ENCODE results near the gene GLIS2.

GLIS2 gene

DNA sequence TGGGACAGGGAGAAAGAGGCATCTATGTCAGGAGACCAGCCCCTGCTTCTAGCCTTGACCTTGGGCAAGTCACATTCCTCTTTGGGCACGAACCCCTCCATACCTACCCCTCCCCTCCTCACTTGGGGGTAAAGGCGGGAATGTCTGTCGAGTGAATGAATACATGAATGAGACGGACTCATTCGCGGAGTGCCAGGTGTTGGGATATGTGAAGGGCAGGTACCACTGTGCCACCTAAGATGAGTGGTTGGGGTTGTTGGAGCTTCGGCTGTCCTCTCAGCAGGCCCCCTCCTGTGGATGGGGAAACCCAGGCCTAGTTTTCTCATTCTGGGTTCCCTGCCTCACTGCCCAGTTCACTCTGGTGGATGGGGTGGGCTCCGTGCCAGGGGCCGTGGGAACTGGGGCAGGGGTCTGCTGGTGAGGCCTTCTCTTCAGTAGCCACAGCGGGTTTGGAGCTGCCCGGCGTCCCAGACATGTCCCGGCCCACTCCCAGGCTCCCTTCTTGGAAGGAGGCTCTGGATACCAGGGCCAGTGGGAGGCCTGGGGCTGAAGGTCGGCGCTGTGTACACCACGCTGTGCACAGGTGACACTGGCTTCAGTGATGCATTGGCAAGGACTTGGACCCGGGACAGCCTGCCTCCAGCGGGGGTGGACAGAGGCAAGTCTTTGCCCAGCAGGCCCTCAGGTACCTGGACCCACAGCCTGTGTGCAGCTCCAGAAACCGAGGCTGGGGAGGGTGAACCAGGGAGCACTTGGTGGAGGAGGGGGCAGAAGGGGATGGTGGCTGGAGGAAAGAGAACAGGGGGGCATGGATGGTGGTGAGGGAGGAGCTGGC lies 5.6 kb downstream of the GLIS2 start:
- no peak for TF ChIP-seq ZFX (IDR thresholded peaks at IDR 0.05; ENCODE audit: borderline replicate concordance)
- TF ChIP-seq CTCF (IDR thresholded peaks at IDR 0.05): no peak
- H3K27ac ChIP-seq: no peak overlapping the region

DNA sequence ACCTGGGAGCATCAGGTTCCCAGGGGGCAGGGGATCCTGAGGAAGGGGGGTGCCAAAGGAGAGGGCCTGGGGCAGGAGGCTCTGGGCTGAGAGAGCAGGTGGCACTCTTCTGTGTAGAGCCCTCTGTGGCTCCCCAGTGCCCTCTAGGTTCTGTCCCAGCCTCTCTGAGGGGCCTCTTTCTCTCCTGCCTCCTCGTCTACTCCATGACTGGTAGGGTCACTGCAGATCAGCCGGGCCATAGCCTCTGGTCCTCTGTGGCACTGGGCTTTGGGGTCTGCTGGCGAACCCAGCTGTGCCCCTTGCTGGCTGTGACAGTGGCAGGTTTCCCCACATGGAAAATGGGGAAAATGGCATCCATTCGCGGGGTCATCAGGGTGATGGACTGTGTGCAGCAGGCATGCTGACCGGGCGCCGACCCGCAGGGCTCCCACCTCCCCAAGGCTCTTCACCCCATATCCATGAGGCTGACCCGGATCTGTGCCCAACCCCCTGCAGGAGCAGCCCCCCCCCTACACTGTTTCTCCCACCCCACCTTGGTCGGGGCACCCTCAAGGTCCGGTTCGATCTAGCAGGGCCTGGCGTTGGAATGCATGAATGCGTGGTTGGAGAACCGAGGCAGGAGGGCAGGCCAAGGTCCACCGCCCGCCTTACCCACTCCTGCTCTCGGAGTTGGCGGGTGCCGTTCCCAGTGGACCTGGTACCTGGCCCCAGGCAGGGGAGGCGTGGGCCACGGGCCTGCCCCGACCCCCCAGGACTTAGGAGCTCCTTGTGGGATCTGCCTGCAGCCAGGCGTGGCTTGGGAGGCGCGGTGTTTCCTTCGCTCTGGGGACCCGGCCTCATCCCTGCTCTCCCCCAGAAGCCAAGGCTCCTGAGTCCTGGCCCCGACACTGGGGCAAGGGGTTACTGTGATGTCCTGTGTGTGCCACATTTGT lies 6.5 kb downstream of the GLIS2 start:
- no peak overlapping the region for H3K27ac ChIP-seq

GRCh38 chr16:4323071-4323844 lies 7.4 kb downstream of the GLIS2 start:
- no peak overlapping the region for H3K27ac ChIP-seq
- TF ChIP-seq CTCF (IDR thresholded peaks at IDR 0.05) (no peak), ZFX (IDR thresholded peaks at IDR 0.05; ENCODE audit: borderline replicate concordance) (no peak)

More for the DNA sequence above, 6.5 kb downstream of the GLIS2 start:
- TF ChIP-seq ZFX (IDR thresholded peaks at IDR 0.05; ENCODE audit: borderline replicate concordance) (no peak), CTCF (IDR thresholded peaks at IDR 0.05) (no peak)

GRCh38 chr16:4323845-4324488 lies 8.1 kb downstream of the GLIS2 start:
- H3K27ac ChIP-seq: no peak overlapping the region
- TF ChIP-seq ZFX (IDR thresholded peaks at IDR 0.05; ENCODE audit: borderline replicate concordance) (no peak), CTCF (IDR thresholded peaks at IDR 0.05) (no peak)

DNA sequence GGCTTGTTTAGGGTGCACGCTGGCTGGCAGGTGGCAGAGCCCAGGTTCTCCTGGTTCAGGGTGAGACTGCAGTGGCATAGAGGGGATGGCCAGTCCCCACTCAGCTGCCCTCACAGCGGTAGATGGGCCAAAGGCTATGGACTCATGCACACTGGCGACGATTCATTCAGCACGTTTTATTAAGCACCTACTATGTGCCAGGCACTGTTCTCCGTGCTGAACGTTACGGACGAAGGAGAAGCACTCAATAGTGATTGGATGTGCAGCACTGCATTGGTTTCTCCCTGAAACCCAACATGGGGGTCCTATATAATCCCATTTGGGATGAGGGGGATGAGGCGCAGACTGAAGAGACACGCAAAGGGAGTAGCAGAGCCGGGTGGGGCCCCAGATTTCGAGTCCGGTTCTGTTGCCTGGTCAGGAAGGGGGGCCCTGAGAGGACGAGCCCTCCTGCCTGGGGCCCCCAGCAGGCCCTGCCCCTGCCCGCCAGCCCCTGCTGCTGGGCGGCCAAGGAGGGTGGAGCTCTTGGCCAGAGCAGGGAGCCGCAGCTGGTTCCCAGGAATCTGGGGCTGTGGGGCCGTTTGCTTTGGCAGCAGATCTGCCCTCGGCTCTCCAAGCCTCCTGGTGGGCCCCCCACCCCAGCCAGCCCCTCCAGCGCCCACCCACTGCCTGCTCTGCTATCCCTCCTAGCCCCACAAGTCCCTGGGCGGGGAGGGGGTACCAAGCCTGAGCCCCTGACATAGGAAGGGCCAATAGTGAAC lies 8.8 kb downstream of the GLIS2 start:
- TF ChIP-seq CTCF (IDR thresholded peaks at IDR 0.05) (no peak), ZFX (IDR thresholded peaks at IDR 0.05; ENCODE audit: borderline replicate concordance) (no peak)
- no peak overlapping the region for H3K27ac ChIP-seq

DNA sequence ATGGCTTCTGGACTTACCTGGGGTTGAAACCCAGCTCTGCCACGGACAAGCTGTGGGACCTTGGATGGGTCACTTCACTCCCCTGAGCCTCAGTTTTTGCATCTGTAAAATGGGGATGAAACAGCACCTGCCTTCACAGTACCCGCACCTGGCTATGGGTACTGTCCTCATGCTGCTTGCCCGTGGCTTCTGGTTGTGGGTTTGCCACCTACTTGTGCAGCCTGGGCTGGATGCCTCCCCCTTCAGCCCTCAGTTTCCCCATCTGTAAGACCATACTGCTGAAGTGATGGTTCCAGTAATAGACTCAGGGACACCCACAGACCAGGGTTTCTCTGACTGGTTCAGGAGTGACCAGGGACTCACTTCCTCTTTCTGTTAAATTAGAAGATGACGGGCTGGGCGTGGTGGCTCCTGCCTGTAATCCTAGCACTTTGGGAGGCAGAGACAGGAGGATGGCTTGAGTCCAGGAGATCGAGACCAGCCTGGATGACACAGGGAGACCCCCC lies 9.4 kb downstream of the GLIS2 start:
- TF ChIP-seq CTCF (IDR thresholded peaks at IDR 0.05) (no peak), ZFX (IDR thresholded peaks at IDR 0.05; ENCODE audit: borderline replicate concordance) (no peak)
- no peak overlapping the region for H3K27ac ChIP-seq

All from 22Rv1 (cell line).